H54 (cell line): Measurements from ENCODE around the gene SCRN2.

ENCODE experiments used
- DNase-seq: peaks from one replicate; pipeline ENCODE4 v3.0.0; 2011; ENCODE audit warnings: low spot score, mixed read lengths; ENCODE audit not compliant: insufficient read length
- FAIRE-seq: peaks from 3 replicates; lab custom pipeline; 2011; peaks lifted over from hg19 to GRCh38; lab: Jason Lieb, UNC
- POLR2A ChIP-seq: IDR thresholded peaks from 2 replicates; pipeline ENCODE4 v1.6.1; 2011; ENCODE audit warnings: low read depth, mild to moderate bottlenecking, low read length

The SCRN2 gene

DNA sequence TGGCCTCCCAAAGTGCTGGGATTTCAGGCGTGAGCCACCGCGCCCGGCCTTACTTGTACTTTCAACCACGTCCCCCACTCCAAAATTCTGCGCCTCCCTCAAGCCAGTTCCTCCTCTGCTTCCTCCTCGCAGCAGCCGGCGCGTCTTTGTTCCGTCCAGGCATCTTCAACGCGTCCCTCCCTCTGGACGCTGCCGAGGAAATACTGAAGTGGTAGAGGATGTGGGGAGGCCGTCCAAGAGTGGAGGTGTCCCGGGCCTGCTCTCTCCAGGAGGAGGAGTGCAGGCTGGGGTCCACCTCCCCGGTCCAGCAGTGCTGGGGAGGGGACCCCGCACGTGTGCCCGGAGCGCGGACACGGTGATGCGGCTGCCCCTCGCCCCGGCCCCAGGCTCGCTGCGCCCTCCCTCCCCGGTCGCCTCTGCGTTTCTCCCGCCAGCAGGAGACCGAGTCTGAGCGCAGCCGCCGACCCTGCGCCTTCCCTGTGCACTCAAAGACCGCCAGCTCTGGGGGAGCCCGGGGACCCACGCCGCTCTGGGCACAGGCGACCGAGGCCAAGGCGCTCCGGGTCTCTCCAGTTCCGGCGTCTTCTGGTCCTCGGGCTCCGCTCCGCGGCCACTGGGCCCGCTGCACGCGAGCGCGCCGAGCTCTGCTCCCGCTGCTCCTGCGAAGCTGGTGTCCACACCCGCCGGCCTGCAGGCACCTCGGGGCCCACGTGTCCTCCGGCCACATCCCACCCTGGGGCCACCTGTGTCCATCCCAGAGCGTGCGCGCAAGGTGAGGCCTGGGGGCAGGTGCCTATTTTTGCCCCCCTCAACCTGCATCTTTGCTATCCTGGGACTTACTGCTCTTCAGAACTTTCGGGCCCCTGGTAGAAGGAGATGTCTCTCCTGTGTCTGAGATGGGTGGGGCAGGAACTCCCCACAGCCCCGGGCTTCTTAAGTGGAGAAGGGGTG lies 51.2 kb downstream of the SCRN2 start:
- TF ChIP-seq POLR2A, result no peak
- no peak for DNase-seq
- no peak for FAIRE-seq
